Measurements from ENCODE around the gene C2CD4C. TPM values are rescaled to one million over a fixed set of nuclear protein-coding genes. Genes with fewer than 3 reads are reported as not detected.

C2CD4C gene
- total RNA-seq, 2 donors from 2014 or later: 0.26 to 0.55 TPM

GRCh38 chr19:368630-369024 lies 40.3 kb downstream of the C2CD4C start:
- H3K27me3 ChIP-seq: no peaks in the 10 kb centered on the region
- H3K27ac ChIP-seq: no peak overlapping the region
- DNase-seq (ENCODE audit: low spot score): no peak
- no peaks in the 10 kb centered on the region for H3K36me3 ChIP-seq
- TF ChIP-seq CTCF (IDR thresholded peaks at IDR 0.05): no peak
- H3K9me3 ChIP-seq: no peaks in the 10 kb centered on the region
- peaks cover 0 to 7% of the 10 kb centered on the region in 2 donors for H3K4me1 ChIP-seq
- no peak overlapping the region for H3K4me3 ChIP-seq

- H3K9me3 ChIP-seq: no peaks in the 10 kb centered on the region
- no peak for DNase-seq (ENCODE audit: low spot score)
- H3K27ac ChIP-seq: no peak overlapping the region
- H3K27me3 ChIP-seq: no peaks in the 10 kb centered on the region
- no peak for TF ChIP-seq CTCF (IDR thresholded peaks at IDR 0.05)
- H3K36me3 ChIP-seq: no peaks in the 10 kb centered on the region
- peaks cover 0 to 7% of the 10 kb centered on the region in 2 donors for H3K4me1 ChIP-seq
- H3K4me3 ChIP-seq: no peak overlapping the region
Observed at GRCh38 chr19:367963-368629, 40.9 kb downstream of the C2CD4C start.

- TF ChIP-seq CTCF (IDR thresholded peaks at IDR 0.05): no peak
- Histone ChIP-seq H3K27ac (no peak overlapping the region), H3K27me3 (no peaks in the 10 kb centered on the region), H3K4me3 (no peak overlapping the region), H3K4me1 (peaks cover 0 to 7% of the 10 kb centered on the region in 2 donors), H3K36me3 (no peaks in the 10 kb centered on the region), H3K9me3 (no peaks in the 10 kb centered on the region)
- DNase-seq (ENCODE audit: low spot score): no peak
Observed at GRCh38 chr19:367561-367960, 41.4 kb downstream of the C2CD4C start.

- no peak for DNase-seq (ENCODE audit: low spot score)
- Histone ChIP-seq H3K9me3 (no peaks in the 10 kb centered on the region), H3K27ac (no peak overlapping the region), H3K4me1 (peaks cover 0 to under 1% of the 10 kb centered on the region in 2 donors), H3K4me3 (no peak overlapping the region), H3K27me3 (no peaks in the 10 kb centered on the region), H3K36me3 (no peaks in the 10 kb centered on the region)
- TF ChIP-seq CTCF (IDR thresholded peaks at IDR 0.05): no peak
Observed at GRCh38 chr19:366951-367350, 42.0 kb downstream of the C2CD4C start.

GRCh38 chr19:366205-366783 lies 42.7 kb downstream of the C2CD4C start:
- no peaks in the 10 kb centered on the region for H3K9me3 ChIP-seq
- no peaks in the 10 kb centered on the region for H3K4me1 ChIP-seq
- H3K27me3 ChIP-seq: no peaks in the 10 kb centered on the region
- no peak for TF ChIP-seq CTCF (IDR thresholded peaks at IDR 0.05)
- DNase-seq (ENCODE audit: low spot score): no peak
- no peak overlapping the region for H3K4me3 ChIP-seq
- no peak overlapping the region for H3K27ac ChIP-seq
- no peaks in the 10 kb centered on the region for H3K36me3 ChIP-seq

All from right atrium auricular region (tissue), 2 donors.